Stimulated activated naive CD8-positive, alpha-beta T cell treated with anti-CD3 and anti-CD28 coated beads, Interleukin-15, amount 100 ng/mL, for 72 hours (primary cell): ENCODE results near the gene AMFR.

Source experiments
- ATAC-seq: fragments of 150-1000 bp; cut with Tn5 transposase; 2 replicates; pipeline ENCODE4 v1.10.0; 2021; ENCODE audit warnings: mild to moderate bottlenecking, moderate library complexity
- DNase-seq, 2 donors: peaks; one replicate each; pipeline ENCODE4 v3.0.0; 2021 to 2022
- H3K27ac Mint-ChIP-seq, 2 donors: one replicate each; pipeline ENCODE4 v1.8.0; 2022; ENCODE audit warnings: mild to moderate bottlenecking in 2 of 2, mixed read lengths in 2 of 2, moderate library complexity in 2 of 2
- H3K27me3 Mint-ChIP-seq: one replicate; pipeline ENCODE4 v1.8.0; 2022; ENCODE audit warnings: mixed read lengths
- H3K4me1 Mint-ChIP-seq: one replicate; pipeline ENCODE4 v1.8.0; 2022; ENCODE audit warnings: mild to moderate bottlenecking, mixed read lengths
- H3K4me3 Mint-ChIP-seq, 2 donors: one replicate each; pipeline ENCODE4 v1.8.0; 2022; ENCODE audit warnings: mild to moderate bottlenecking in 2 of 2, mixed read lengths in 2 of 2, moderate library complexity in 1 of 2
- H3K9me3 Mint-ChIP-seq, 2 donors: one replicate each; pipeline ENCODE4 v1.8.0; 2022; ENCODE audit warnings: mixed read lengths in 2 of 2

The AMFR gene

GRCh38 chr16:56343661-56344517 is 81.5 kb downstream of the AMFR start:
- Mint-ChIP-seq H3K4me1 (no peaks in the 10 kb centered on the region), H3K27me3 (no peaks in the 10 kb centered on the region), H3K9me3 (no peaks in the 10 kb centered on the region), H3K4me3 (no peak overlapping the region), H3K27ac (peak overlapping the region in 1 of 2 donors; percentile 34)
- ATAC-seq: no peak
- DNase-seq: no peak

DNA sequence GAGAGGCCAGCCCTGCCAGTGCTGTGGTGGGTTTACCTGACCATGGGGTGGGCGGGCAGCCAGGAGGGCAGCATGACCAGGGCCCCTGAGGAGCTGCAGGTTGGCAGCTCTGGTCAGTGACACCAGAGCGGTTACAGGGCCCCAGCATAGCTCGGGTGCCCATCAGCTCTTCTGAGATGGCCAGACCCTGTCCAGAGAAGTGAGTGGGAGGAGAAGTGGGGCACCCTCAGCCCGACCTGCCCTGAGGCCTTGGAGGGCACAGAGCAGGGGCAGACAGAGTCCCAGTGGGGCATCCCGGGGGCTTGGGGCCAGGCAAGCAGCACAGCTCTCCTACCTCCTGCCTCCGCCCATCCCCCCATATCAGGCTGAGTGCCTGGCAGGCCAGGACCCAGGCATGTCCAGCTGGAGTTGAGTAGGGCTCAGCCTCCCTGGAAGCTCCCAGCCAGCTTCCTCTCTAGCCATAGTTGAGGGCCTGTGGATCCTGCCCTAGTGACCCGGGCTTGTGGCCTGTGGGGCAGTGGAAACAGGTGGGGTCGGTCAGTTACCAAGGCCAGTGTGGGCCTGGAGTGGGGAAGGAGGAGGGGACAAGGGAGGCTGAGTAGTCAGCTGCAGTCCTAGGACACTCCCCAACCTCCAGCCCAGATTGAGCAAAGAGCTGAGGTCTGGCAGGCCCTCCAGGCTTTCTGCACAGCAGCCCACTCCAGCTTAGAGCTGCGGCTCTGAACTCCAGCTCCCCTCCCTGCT is 83.5 kb downstream of the AMFR start:
- Mint-ChIP-seq H3K27me3 (no peaks in the 10 kb centered on the region), H3K4me1 (no peaks in the 10 kb centered on the region), H3K9me3 (no peaks in the 10 kb centered on the region), H3K4me3 (no peak overlapping the region), H3K27ac (no peak overlapping the region)
- DNase-seq: no peak
- ATAC-seq: no peak

DNA sequence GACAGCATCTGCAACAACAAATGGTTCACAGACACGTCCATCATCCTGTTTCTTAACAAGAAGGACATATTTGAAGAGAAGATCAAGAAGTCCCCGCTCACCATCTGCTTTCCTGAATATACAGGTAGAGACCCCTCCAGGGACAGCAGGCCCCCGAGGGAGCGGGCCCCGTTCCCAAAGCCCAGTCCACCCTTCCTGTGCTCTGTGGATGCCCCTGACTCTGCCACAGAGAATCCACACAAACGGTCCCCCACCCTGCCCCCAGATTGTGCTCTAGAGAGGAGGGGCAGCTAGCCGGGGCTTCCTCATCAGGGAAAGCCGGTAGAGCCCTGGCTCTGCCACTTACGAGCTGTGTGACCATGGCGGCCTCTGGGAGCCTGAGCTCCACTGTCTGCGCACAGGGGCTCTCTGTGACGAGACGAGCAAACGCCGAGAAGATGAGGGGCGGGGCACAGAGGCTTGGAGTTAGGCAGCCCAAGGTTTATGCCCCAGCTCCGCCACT is 84.4 kb downstream of the AMFR start:
- H3K4me3 Mint-ChIP-seq: no peak overlapping the region
- H3K9me3 Mint-ChIP-seq: no peaks in the 10 kb centered on the region
- peak overlapping the region; percentile 58 to 81 for H3K27ac Mint-ChIP-seq
- ATAC-seq (no peak), DNase-seq (no peak)
- no peaks in the 10 kb centered on the region for H3K4me1 Mint-ChIP-seq
- no peaks in the 10 kb centered on the region for H3K27me3 Mint-ChIP-seq

DNA sequence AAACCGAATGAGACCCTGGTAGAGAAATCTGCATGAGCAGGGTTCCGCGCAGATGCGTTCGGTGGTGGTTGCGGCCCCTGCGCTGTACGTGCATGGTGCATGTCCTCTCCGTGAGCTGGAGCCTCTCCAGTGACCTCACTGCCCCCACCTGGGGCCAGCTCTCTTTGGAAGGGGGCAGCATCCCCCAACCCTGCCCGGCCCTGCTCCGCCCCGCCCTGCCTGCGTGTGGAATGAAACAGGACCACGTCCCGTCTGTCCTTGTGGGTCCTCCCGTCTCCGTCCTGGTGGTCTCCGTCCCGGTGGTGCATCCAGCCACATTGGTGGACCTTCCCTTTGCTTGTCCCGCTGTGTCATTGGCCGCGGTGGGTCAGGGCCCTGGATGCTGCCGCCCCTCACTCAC is 84.9 kb downstream of the AMFR start:
- peak overlapping the region; percentile 58 to 81 for H3K27ac Mint-ChIP-seq
- no peaks in the 10 kb centered on the region for H3K9me3 Mint-ChIP-seq
- H3K4me1 Mint-ChIP-seq: no peaks in the 10 kb centered on the region
- no peak for DNase-seq
- no peaks in the 10 kb centered on the region for H3K27me3 Mint-ChIP-seq
- no peak overlapping the region for H3K4me3 Mint-ChIP-seq
- ATAC-seq: no peak

- Mint-ChIP-seq H3K4me1 (no peaks in the 10 kb centered on the region), H3K27me3 (no peaks in the 10 kb centered on the region), H3K27ac (no peak overlapping the region), H3K9me3 (no peaks in the 10 kb centered on the region), H3K4me3 (no peak overlapping the region)
- DNase-seq (no peak), ATAC-seq (no peak)
Observed at GRCh38 chr16:56339431-56340195, 85.7 kb downstream of the AMFR start.

DNA sequence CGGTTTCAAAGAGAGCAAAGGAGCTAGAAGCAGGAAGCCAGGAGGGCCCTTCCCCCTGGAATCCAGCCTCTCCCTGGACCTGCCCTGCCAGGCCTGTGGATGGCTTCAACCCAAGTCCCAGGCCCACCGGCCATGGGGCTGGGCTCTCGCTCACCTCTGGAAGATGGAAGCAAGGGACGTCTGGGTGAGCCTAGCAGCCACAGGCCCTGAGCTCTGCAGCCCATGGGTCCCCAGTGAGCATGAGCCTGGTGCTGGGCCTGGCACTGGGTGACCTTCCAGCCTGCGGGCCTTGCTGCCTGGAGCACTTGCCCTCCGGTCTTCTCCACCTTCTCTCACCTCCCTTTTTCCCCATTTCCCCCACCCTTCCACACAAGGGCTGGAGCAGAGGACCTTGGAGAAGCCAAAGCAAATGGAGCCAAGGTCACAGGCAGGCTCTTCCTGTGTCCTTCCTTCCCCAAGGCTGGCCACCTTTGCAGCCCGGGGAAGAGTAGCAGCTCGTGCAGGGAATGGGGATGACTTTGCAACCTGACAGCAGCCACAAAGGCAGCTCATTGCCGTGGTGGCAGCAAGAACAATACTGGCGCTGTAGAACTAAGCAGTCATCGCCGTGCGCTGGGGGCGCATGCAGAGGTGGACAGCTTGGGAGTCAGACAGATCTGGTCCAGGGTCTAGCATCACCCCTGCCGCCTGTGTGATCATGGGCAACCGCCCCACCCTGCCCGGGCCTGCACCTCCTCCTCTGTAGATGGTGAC is 86.6 kb downstream of the AMFR start:
- H3K27ac Mint-ChIP-seq: no peak overlapping the region
- no peaks in the 10 kb centered on the region for H3K4me1 Mint-ChIP-seq
- no peak overlapping the region for H3K4me3 Mint-ChIP-seq
- ATAC-seq (no peak), DNase-seq (no peak)
- no peaks in the 10 kb centered on the region for H3K27me3 Mint-ChIP-seq
- H3K9me3 Mint-ChIP-seq: no peaks in the 10 kb centered on the region

GRCh38 chr16:56337858-56338325 is 87.5 kb downstream of the AMFR start:
- Mint-ChIP-seq H3K27ac (no peak overlapping the region), H3K4me1 (no peaks in the 10 kb centered on the region), H3K9me3 (no peaks in the 10 kb centered on the region)

DNA sequence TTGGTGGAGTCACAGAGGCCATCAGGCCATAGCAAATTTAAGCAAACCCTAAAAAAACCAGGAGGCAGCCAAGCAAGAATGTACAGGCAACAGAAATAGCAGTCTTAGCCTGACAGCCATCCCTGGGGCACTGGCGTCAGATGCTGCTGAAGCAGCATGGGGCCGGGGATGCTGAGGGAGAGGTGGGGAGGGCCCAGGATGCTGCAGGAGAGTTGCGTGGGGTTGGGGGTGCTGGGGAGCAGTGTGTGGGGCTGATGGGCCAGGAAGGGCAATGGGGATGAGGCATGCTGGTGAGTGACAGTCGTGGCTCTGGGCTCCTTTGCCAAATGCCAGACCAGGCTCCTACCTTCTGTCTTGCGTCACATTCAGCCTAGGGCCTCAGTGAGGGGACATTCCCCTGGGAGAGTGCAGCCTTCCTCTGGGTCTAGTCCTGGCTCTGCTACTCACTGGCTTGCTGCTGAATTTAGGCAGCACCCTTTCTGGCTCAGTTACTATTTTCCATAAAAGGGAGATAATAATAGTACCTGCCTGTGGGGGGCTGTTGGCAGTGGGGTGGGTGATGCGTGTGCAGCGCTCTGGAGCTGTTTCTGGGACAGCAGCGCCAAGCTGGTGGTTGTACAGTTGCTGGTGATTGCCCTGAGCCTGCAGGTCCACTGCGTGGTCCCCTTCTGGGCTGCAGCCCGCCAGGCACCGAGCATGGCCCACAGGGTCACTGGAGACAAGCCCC is 88.1 kb downstream of the AMFR start:
- no peak for ATAC-seq
- Mint-ChIP-seq H3K27ac (no peak overlapping the region), H3K4me3 (no peak overlapping the region), H3K9me3 (no peaks in the 10 kb centered on the region), H3K27me3 (no peaks in the 10 kb centered on the region), H3K4me1 (no peaks in the 10 kb centered on the region)
- DNase-seq: no peak

More at GRCh38 chr16:56337858-56338325, 87.5 kb downstream of the AMFR start:
- no peak for ATAC-seq
- no peak for DNase-seq
- Mint-ChIP-seq H3K4me3 (no peak overlapping the region), H3K27me3 (no peaks in the 10 kb centered on the region)

GRCh38 chr16:56336711-56337110 is 88.6 kb downstream of the AMFR start:
- Mint-ChIP-seq H3K27me3 (no peaks in the 10 kb centered on the region), H3K27ac (no peak overlapping the region), H3K4me3 (no peak overlapping the region), H3K4me1 (no peaks in the 10 kb centered on the region), H3K9me3 (no peaks in the 10 kb centered on the region)
- ATAC-seq (no peak), DNase-seq (no peak)

- ATAC-seq (no peak), DNase-seq (no peak)
- Mint-ChIP-seq H3K9me3 (no peaks in the 10 kb centered on the region), H3K4me1 (no peaks in the 10 kb centered on the region), H3K4me3 (no peak overlapping the region), H3K27ac (peak overlapping the region in 1 of 2 donors; percentile 36), H3K27me3 (no peaks in the 10 kb centered on the region)
Observed at GRCh38 chr16:56336071-56336688, 89.2 kb downstream of the AMFR start.

GRCh38 chr16:56334761-56335160 is 90.6 kb downstream of the AMFR start:
- no peak for DNase-seq
- ATAC-seq: no peak
- Mint-ChIP-seq H3K27ac (peak overlapping the region in 1 of 2 donors; percentile 44), H3K9me3 (no peaks in the 10 kb centered on the region), H3K4me3 (no peak overlapping the region), H3K27me3 (no peaks in the 10 kb centered on the region), H3K4me1 (no peaks in the 10 kb centered on the region)

GRCh38 chr16:56332464-56333079 is 92.8 kb downstream of the AMFR start:
- peak overlapping the region; percentile 33 to 89 for H3K27ac Mint-ChIP-seq
- no peaks in the 10 kb centered on the region for H3K9me3 Mint-ChIP-seq
- DNase-seq (no peak), ATAC-seq (no peak)
- H3K4me1 Mint-ChIP-seq: no peaks in the 10 kb centered on the region
- no peaks in the 10 kb centered on the region for H3K27me3 Mint-ChIP-seq
- no peak overlapping the region for H3K4me3 Mint-ChIP-seq

DNA sequence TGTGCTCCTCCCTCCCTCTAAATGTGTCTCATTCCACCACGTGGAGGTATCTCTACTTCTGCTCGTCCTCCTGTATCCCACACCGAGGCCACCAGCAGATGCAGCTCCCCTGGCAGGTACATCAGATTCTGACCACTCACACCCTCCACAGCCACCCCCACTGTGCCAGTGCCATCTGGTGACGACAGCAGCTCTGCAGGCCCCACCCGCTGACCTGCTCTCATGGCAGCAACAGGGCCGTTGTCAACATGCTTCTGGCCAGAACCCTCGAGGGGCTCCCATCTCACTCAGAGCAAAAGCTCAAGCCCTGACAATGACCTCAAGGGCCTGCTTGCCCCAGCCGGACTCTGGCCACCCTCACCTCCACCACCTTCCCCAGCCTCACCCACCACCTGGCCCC is 93.4 kb downstream of the AMFR start:
- H3K27ac Mint-ChIP-seq: peak overlapping the region in 1 of 2 donors; percentile 89
- no peak for DNase-seq
- no peak overlapping the region for H3K4me3 Mint-ChIP-seq
- no peak for ATAC-seq
- H3K9me3 Mint-ChIP-seq: no peaks in the 10 kb centered on the region
- H3K27me3 Mint-ChIP-seq: no peaks in the 10 kb centered on the region
- H3K4me1 Mint-ChIP-seq: no peaks in the 10 kb centered on the region

DNA sequence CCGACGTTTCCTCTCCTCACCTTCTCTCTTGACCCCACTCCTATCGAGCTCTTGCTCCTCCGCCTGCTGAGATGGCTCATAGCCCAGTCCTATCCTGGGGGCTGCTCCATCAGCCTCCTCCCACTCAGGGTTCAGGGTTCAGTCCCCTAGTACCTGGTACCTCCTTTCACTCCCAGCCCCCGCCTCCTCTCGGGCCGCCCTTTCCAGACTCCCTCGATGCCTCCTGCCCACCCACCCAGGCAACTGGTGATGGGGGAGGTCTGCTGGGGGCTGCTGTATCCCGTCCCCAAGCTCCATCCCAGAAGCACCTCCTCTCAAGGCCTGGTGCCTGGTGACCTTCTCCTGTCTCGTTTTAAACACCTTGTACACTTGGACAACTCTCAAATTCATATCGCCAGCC is 93.9 kb downstream of the AMFR start:
- Mint-ChIP-seq H3K4me1 (no peaks in the 10 kb centered on the region), H3K27ac (no peak overlapping the region), H3K27me3 (no peaks in the 10 kb centered on the region), H3K9me3 (no peaks in the 10 kb centered on the region), H3K4me3 (no peak overlapping the region)
- ATAC-seq (peak; percentile 13), DNase-seq (no peak)
